Chondrocyte (in vitro differentiated cells): ENCODE measurements around the gene PGPEP1. TPM values are rescaled to one million over a fixed set of nuclear protein-coding genes. Genes with fewer than 3 reads are reported as not detected.

Source experiments
- DNase-seq: peaks from one replicate; pipeline ENCODE4 v3.0.0; 2021; ENCODE audit warnings: mixed read lengths, low spot score
- H3K27ac Mint-ChIP-seq: one replicate; pipeline ENCODE4 v1.8.0; 2021; ENCODE audit warnings: mild to moderate bottlenecking, moderate library complexity, mixed read lengths; ENCODE audit not compliant: unreplicated experiment
- H3K27me3 Mint-ChIP-seq: 2 replicates; pipeline ENCODE4 v1.8.0; 2021; ENCODE audit warnings: low read depth, mixed read lengths
- H3K36me3 Mint-ChIP-seq: 2 replicates; pipeline ENCODE4 v1.8.0; 2021; ENCODE audit warnings: low read depth, mixed read lengths
- H3K4me1 Mint-ChIP-seq: 2 replicates; pipeline ENCODE4 v1.8.0; 2021; ENCODE audit warnings: low read depth, mild to moderate bottlenecking, mixed read lengths
- H3K4me3 Mint-ChIP-seq: one replicate; pipeline ENCODE4 v1.8.0; 2021; ENCODE audit warnings: mild to moderate bottlenecking, moderate library complexity, mixed read lengths; ENCODE audit not compliant: unreplicated experiment
- H3K9me3 Mint-ChIP-seq: 2 replicates; pipeline ENCODE4 v1.8.0; 2021; ENCODE audit warnings: low read depth, mixed read lengths
- CTCF ChIP-seq: fragments of 200-600 bp; sonication (generic); IDR thresholded peaks from 2 replicates; pipeline ENCODE4 v1.5.0; 2021; ENCODE audit warnings: antibody characterized with exemption, mild to moderate bottlenecking, moderate library complexity
- total RNA-seq: library from RNA; stranded (reverse); gene quantifications from 3 replicates; pipeline ENCODE4 v1.2.1, GENCODE V29; 2021

Gene PGPEP1
- total RNA-seq, 1 donor from 2014 or later = 21.5 TPM

GRCh38 chr19:18406749-18407148, 66.4 kb downstream of the PGPEP1 start:
- H3K9me3 Mint-ChIP-seq = no peaks in the 10 kb centered on the region
- no peak for DNase-seq

GRCh38 chr19:18408053-18408476, 67.7 kb downstream of the PGPEP1 start:
- no peak overlapping the region for H3K27ac Mint-ChIP-seq
- no peak overlapping the region for H3K4me3 Mint-ChIP-seq
- no peak for DNase-seq

More at GRCh38 chr19:18406749-18407148, 66.4 kb downstream of the PGPEP1 start:
- no peak for TF ChIP-seq CTCF
- H3K4me3 Mint-ChIP-seq = no peak overlapping the region
- no peak overlapping the region for H3K27ac Mint-ChIP-seq
- no peaks in the 10 kb centered on the region for H3K36me3 Mint-ChIP-seq
- no peaks in the 10 kb centered on the region for H3K27me3 Mint-ChIP-seq
- peaks cover 14% of the 10 kb centered on the region for H3K4me1 Mint-ChIP-seq

GRCh38 chr19:18412610-18413239, 72.3 kb downstream of the PGPEP1 start:
- Mint-ChIP-seq H3K36me3 (no peaks in the 10 kb centered on the region), H3K4me3 (no peak overlapping the region), H3K27me3 (no peaks in the 10 kb centered on the region), H3K9me3 (no peaks in the 10 kb centered on the region), H3K4me1 (peaks cover 27% of the 10 kb centered on the region), H3K27ac (no peak overlapping the region)
- DNase-seq = no peak
- peak; percentile 28 for TF ChIP-seq CTCF

More at GRCh38 chr19:18408053-18408476, 67.7 kb downstream of the PGPEP1 start:
- H3K36me3 Mint-ChIP-seq = no peaks in the 10 kb centered on the region
- TF ChIP-seq CTCF = peak; percentile 64
- H3K27me3 Mint-ChIP-seq = no peaks in the 10 kb centered on the region
- H3K9me3 Mint-ChIP-seq = no peaks in the 10 kb centered on the region
- peaks cover 6% of the 10 kb centered on the region for H3K4me1 Mint-ChIP-seq

GRCh38 chr19:18414504-18415177, 74.2 kb downstream of the PGPEP1 start:
- no peak overlapping the region for H3K4me3 Mint-ChIP-seq
- H3K4me1 Mint-ChIP-seq = peaks cover 40% of the 10 kb centered on the region
- TF ChIP-seq CTCF = no peak
- no peaks in the 10 kb centered on the region for H3K27me3 Mint-ChIP-seq
- H3K27ac Mint-ChIP-seq = peak overlapping the region; percentile 49
- no peak for DNase-seq
- no peaks in the 10 kb centered on the region for H3K9me3 Mint-ChIP-seq
- H3K36me3 Mint-ChIP-seq = no peaks in the 10 kb centered on the region

GRCh38 chr19:18415178-18415867, 74.9 kb downstream of the PGPEP1 start:
- Mint-ChIP-seq H3K4me3 (peak overlapping the region; percentile 58), H3K27ac (peak overlapping the region; percentile 98), H3K4me1 (peaks cover 41% of the 10 kb centered on the region), H3K27me3 (no peaks in the 10 kb centered on the region), H3K36me3 (no peaks in the 10 kb centered on the region), H3K9me3 (no peaks in the 10 kb centered on the region)
- TF ChIP-seq CTCF = no peak
- DNase-seq = no peak
